OCI-LY1 (cell line): ENCODE measurements around the gene TM4SF4.

Experiments
- H2AFZ ChIP-seq: fragments of 200-600 bp; sonication (generic), shearing (Covaris generic); 2 replicates; pipeline ENCODE4 v1.6.0; 2014; ENCODE audit warnings: antibody characterized with exemption, mild to moderate bottlenecking, low read length
- H3F3A ChIP-seq: fragments of 200-600 bp; sonication (generic), shearing (Covaris generic); 2 replicates; pipeline ENCODE4 v1.6.0; 2014; ENCODE audit warnings: mild to moderate bottlenecking, antibody characterized with exemption, low read length, moderate library complexity; ENCODE audit not compliant: insufficient read depth
- H3K27ac ChIP-seq: fragments of 200-600 bp; sonication (generic); 2 replicates; pipeline ENCODE4 v1.5.1; 2014; ENCODE audit warnings: low read length, mixed run types, mild to moderate bottlenecking, low read depth; ENCODE audit not compliant: poor library complexity, severe bottlenecking
- H3K27me3 ChIP-seq: fragments of 200-600 bp; sonication (generic); 2 replicates; pipeline ENCODE4 v1.6.0; 2014; ENCODE audit warnings: antibody characterized with exemption, mild to moderate bottlenecking, low read length, moderate library complexity; ENCODE audit not compliant: insufficient read depth
- H3K36me3 ChIP-seq: fragments of 200-600 bp; sonication (generic); 2 replicates; pipeline ENCODE4 v1.6.1; 2014; ENCODE audit warnings: mild to moderate bottlenecking, antibody characterized with exemption, low read length, moderate library complexity, mixed read lengths; ENCODE audit not compliant: insufficient read depth
- H3K4me1 ChIP-seq: fragments of 200-600 bp; sonication (generic); 2 replicates; pipeline ENCODE4 v1.5.1; 2014; ENCODE audit warnings: mild to moderate bottlenecking, low read length, moderate library complexity; ENCODE audit not compliant: insufficient read depth, severe bottlenecking
- H3K4me2 ChIP-seq: fragments of 200-600 bp; sonication (generic), shearing (Covaris generic); 2 replicates; pipeline ENCODE4 v1.6.1; 2014; ENCODE audit warnings: low read length
- H3K4me3 ChIP-seq: fragments of 200-600 bp; sonication (generic); 2 replicates; pipeline ENCODE4 v1.5.1; 2014; ENCODE audit warnings: low read length, low read depth, mild to moderate bottlenecking, mixed read lengths; ENCODE audit not compliant: poor library complexity, severe bottlenecking
- H3K79me2 ChIP-seq: fragments of 200-600 bp; shearing (Covaris generic); 2 replicates; pipeline ENCODE4 v1.6.1; 2016; ENCODE audit warnings: mixed run types, low read length, mixed read lengths; ENCODE audit not compliant: insufficient read depth
- H3K9ac ChIP-seq: fragments of 200-600 bp; sonication (generic), shearing (Covaris generic); 2 replicates; pipeline ENCODE4 v1.6.1; 2014; ENCODE audit warnings: mild to moderate bottlenecking, low read length, mixed read lengths
- H3K9me2 ChIP-seq: fragments of 200-600 bp; sonication (generic), shearing (Covaris generic); 2 replicates; pipeline ENCODE4 v1.6.1; 2014; ENCODE audit warnings: low read depth, mild to moderate bottlenecking, low read length, mixed read lengths
- H3K9me3 ChIP-seq: fragments of 200-600 bp; shearing (Covaris generic); 2 replicates; pipeline ENCODE4 v1.6.1; 2014; ENCODE audit warnings: low read length, mixed read lengths
- H4K20me1 ChIP-seq: fragments of 200-600 bp; sonication (generic), shearing (Covaris generic); 2 replicates; pipeline ENCODE4 v1.6.0; 2016; ENCODE audit warnings: mild to moderate bottlenecking, low read length; ENCODE audit not compliant: insufficient read depth
- EZH2 ChIP-seq: fragments of 200-600 bp; sonication (generic), shearing (Covaris generic); IDR thresholded peaks from 2 replicates; pipeline ENCODE4 v1.8.0; 2017; ENCODE audit warnings: borderline replicate concordance, mixed run types, mild to moderate bottlenecking, antibody characterized with exemption, low read length, moderate library complexity, mixed read lengths
- TF ChIP-seq, protein P1 (sequence below): fragments of 200-600 bp; sonication (generic), shearing (Covaris generic); IDR thresholded peaks from 2 replicates; pipeline ENCODE4 v1.5.1; 2017; ENCODE audit warnings: mild to moderate bottlenecking, antibody characterized with exemption, low read length, moderate library complexity, mixed read lengths

TM4SF4 gene

DNA sequence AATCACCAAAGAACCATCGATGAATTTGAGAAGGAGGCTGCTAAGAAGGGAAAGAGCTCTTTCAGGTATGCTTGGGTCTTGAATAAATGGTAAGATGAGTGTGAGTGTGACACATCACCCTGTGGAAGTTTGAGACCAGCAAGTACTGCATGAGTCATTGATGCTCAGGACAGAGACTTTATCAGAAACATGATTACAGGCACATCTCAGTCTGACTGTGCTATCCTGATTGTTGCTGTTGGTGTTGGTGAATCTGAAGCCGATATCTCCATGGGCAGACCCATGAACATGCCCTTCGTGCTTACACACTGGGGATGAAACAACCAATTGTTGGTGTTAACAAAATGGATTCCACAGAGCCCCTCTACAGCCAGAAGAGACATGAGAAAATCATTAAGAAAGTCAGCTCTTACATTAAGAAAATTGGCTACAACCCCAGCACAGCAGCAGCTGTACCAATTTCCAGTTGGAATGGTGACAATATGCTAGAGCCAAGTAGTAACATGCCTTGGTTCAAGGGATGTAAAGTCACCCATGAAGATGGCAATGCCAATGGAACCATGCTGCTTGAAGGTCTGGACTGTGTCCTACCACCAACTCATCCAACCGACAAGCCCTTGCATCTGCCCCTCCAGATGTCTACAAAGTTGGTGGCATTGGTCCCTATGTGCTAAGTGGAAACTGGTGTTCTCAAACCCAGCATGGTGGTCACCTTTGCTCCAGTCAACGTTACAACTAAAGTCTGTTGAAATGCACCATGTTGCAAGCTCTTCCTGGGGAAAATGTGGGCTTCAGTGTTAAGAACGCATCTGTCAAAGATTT, 20.5 kb downstream of the TM4SF4 start:
- Histone ChIP-seq H3F3A (no peaks in the 10 kb centered on the region), H2AFZ (no peak overlapping the region), H3K4me3 (no peak overlapping the region), H3K4me1 (no peaks in the 10 kb centered on the region), H4K20me1 (no peaks in the 10 kb centered on the region), H3K27me3 (no peaks in the 10 kb centered on the region), H3K9ac (no peak overlapping the region), H3K36me3 (no peaks in the 10 kb centered on the region), H3K9me2 (no peaks in the 10 kb centered on the region), H3K9me3 (no peaks in the 10 kb centered on the region), H3K79me2 (no peaks in the 10 kb centered on the region), H3K4me2 (no peak overlapping the region), H3K27ac (no peak overlapping the region)
- no peak for TF ChIP-seq EZH2
- TF ChIP-seq, protein P1, sequence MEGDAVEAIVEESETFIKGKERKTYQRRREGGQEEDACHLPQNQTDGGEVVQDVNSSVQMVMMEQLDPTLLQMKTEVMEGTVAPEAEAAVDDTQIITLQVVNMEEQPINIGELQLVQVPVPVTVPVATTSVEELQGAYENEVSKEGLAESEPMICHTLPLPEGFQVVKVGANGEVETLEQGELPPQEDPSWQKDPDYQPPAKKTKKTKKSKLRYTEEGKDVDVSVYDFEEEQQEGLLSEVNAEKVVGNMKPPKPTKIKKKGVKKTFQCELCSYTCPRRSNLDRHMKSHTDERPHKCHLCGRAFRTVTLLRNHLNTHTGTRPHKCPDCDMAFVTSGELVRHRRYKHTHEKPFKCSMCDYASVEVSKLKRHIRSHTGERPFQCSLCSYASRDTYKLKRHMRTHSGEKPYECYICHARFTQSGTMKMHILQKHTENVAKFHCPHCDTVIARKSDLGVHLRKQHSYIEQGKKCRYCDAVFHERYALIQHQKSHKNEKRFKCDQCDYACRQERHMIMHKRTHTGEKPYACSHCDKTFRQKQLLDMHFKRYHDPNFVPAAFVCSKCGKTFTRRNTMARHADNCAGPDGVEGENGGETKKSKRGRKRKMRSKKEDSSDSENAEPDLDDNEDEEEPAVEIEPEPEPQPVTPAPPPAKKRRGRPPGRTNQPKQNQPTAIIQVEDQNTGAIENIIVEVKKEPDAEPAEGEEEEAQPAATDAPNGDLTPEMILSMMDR, result no peak

DNA sequence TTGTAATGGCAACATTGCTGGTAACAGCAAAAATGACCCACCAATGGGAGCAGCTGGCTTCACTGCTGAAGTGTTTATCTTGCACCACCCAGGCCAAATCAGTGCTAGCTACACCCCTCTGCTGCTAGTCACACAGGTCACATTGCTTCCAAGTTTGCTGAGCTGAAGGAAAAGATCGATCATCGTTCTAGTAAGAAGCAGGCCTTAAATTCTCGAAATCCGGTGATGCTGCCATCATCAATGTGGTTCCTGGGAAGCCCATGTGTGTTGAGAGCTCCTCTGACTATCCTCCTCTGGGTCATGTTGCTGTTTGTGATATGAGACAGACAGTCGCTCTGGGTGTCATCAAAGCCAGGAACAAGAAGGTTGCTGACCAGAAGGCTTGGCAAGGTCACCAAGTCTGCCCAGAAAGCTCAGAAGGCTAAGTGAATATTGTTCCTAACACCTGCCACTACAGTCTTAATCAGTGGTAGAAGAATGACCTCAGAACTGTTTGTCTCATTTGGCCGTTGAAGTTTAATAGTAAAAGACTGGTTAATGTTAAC, 21.2 kb downstream of the TM4SF4 start:
- TF ChIP-seq EZH2, result no peak
- TF ChIP-seq, protein P1, result no peak
- H3K27me3 ChIP-seq, result no peaks in the 10 kb centered on the region
- H4K20me1 ChIP-seq, result no peaks in the 10 kb centered on the region
- no peaks in the 10 kb centered on the region for H3K9me3 ChIP-seq
- no peaks in the 10 kb centered on the region for H3K79me2 ChIP-seq
- H3K27ac ChIP-seq, result no peak overlapping the region
- H2AFZ ChIP-seq, result no peak overlapping the region
- no peak overlapping the region for H3K4me2 ChIP-seq
- no peak overlapping the region for H3K4me3 ChIP-seq
- no peaks in the 10 kb centered on the region for H3F3A ChIP-seq
- no peaks in the 10 kb centered on the region for H3K4me1 ChIP-seq
- H3K9ac ChIP-seq, result no peak overlapping the region
- H3K9me2 ChIP-seq, result no peaks in the 10 kb centered on the region
- no peaks in the 10 kb centered on the region for H3K36me3 ChIP-seq

DNA sequence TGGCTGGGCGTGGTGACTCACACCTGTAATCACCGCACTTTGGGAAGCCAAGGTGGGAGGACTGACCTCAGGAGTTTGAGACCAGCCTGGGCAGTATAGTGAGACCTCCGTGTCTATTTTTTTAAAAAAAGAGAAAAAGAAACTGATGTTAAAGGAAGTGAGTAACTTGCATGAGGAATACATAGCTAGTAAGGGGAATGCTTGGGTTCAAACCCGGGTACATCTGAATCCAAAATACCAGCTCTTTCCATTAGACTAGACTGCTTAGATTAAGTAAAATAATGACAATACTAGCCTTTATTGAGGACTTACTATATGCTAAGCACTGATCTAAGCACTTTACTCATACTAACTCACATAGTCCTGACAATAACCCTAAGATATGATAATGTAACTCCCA, 22.4 kb downstream of the TM4SF4 start:
- no peaks in the 10 kb centered on the region for H3K9me3 ChIP-seq
- H3K27ac ChIP-seq, result no peak overlapping the region
- H3K9ac ChIP-seq, result no peak overlapping the region
- TF ChIP-seq EZH2, result no peak
- TF ChIP-seq, protein P1, result no peak
- no peaks in the 10 kb centered on the region for H3K36me3 ChIP-seq
- H3K9me2 ChIP-seq, result no peaks in the 10 kb centered on the region
- H3F3A ChIP-seq, result no peaks in the 10 kb centered on the region
- no peaks in the 10 kb centered on the region for H3K4me1 ChIP-seq
- H3K4me3 ChIP-seq, result no peak overlapping the region
- no peak overlapping the region for H2AFZ ChIP-seq
- H3K79me2 ChIP-seq, result no peaks in the 10 kb centered on the region
- H4K20me1 ChIP-seq, result no peaks in the 10 kb centered on the region
- H3K4me2 ChIP-seq, result no peak overlapping the region
- no peaks in the 10 kb centered on the region for H3K27me3 ChIP-seq
